Neural progenitor cell (in vitro differentiated cells): ENCODE measurements around the gene ZMIZ2. TPM values are rescaled to one million over a fixed set of nuclear protein-coding genes. Genes with fewer than 3 reads are reported as not detected.

Experiments used
- DNase-seq: peaks from one replicate; pipeline ENCODE4 v3.0.0-alpha.2; 2016; ENCODE audit warnings: low spot score
- H2AFZ ChIP-seq: fragments of 200-600 bp; sonication (generic); replicated peaks from 2 replicates; pipeline ENCODE4 v1.6.1; 2016; ENCODE audit warnings: antibody characterized with exemption
- H3F3A ChIP-seq: fragments of 200-600 bp; sonication (generic); 2 replicates; pipeline ENCODE4 v1.6.1; 2016; ENCODE audit warnings: antibody characterized with exemption, low read depth
- H3K27ac ChIP-seq: fragments of 200-600 bp; sonication (generic); 2 replicates; pipeline ENCODE4 v1.5.1; 2016; ENCODE audit warnings: mild to moderate bottlenecking
- H3K27me3 ChIP-seq: fragments of 200-600 bp; sonication (generic); 2 replicates; pipeline ENCODE4 v1.6.1; 2016; ENCODE audit warnings: mild to moderate bottlenecking, moderate library complexity
- H3K36me3 ChIP-seq: fragments of 200-600 bp; sonication (generic); 2 replicates; pipeline ENCODE4 v1.5.1; 2016
- H3K4me1 ChIP-seq: fragments of 200-600 bp; sonication (generic); 2 replicates; pipeline ENCODE4 v1.6.1; 2016; ENCODE audit warnings: mixed run types
- H3K4me2 ChIP-seq: fragments of 200-600 bp; sonication (generic); 2 replicates; pipeline ENCODE4 v1.6.1; 2016
- H3K4me3 ChIP-seq: fragments of 200-600 bp; sonication (generic); 2 replicates; pipeline ENCODE4 v1.5.1; 2016
- H3K79me2 ChIP-seq: fragments of 200-600 bp; sonication (generic); 2 replicates; pipeline ENCODE4 v1.6.1; 2016; ENCODE audit warnings: low read depth
- H3K9ac ChIP-seq: fragments of 200-600 bp; sonication (generic); 2 replicates; pipeline ENCODE4 v1.6.1; 2016
- H3K9me3 ChIP-seq: fragments of 200-600 bp; sonication (generic); 2 replicates; pipeline ENCODE4 v1.5.1; 2016; ENCODE audit warnings: low read depth
- H4K20me1 ChIP-seq: fragments of 200-600 bp; sonication (generic); 2 replicates; pipeline ENCODE4 v1.6.1; 2016; ENCODE audit warnings: low read depth
- H3K27ac Mint-ChIP-seq: 3 replicates; pipeline ENCODE4 v1.8.0; 2021; ENCODE audit warnings: mixed read lengths
- H3K27me3 Mint-ChIP-seq: 2 replicates; pipeline ENCODE4 v1.8.0; 2022; ENCODE audit warnings: low read depth, mild to moderate bottlenecking, inconsistent platforms, moderate library complexity, mixed read lengths; ENCODE audit not compliant: insufficient read depth
- H3K36me3 Mint-ChIP-seq: 3 replicates; pipeline ENCODE4 v1.8.0; 2021; ENCODE audit warnings: mixed read lengths
- H3K4me1 Mint-ChIP-seq: 3 replicates; pipeline ENCODE4 v1.8.0; 2021; ENCODE audit warnings: mixed read lengths
- H3K4me3 Mint-ChIP-seq: 3 replicates; pipeline ENCODE4 v1.8.0; 2021; ENCODE audit warnings: mild to moderate bottlenecking, moderate library complexity, mixed read lengths
- H3K9me3 Mint-ChIP-seq: 3 replicates; pipeline ENCODE4 v1.8.0; 2020; ENCODE audit warnings: mixed read lengths
- EZH2 ChIP-seq: fragments of 200-600 bp; sonication (generic); IDR thresholded peaks from 2 replicates; pipeline ENCODE4 v1.6.1; 2017; ENCODE audit warnings: antibody characterized with exemption, mild to moderate bottlenecking, moderate library complexity
- EZH2phosphoT487 ChIP-seq: fragments of 200-600 bp; sonication (generic); IDR thresholded peaks from 2 replicates; pipeline ENCODE4 v1.6.1; 2017; ENCODE audit warnings: antibody characterized with exemption
- total RNA-seq: library from RNA; depleted of rRNA; stranded (reverse); fragments of >200 nt; gene quantifications from 2 replicates; pipeline ENCODE4 v1.2.3, GENCODE V29; 2015; ENCODE audit warnings: low replicate concordance
- TF ChIP-seq, protein P1 (sequence below): fragments of 200-600 bp; sonication (generic); IDR thresholded peaks from 2 replicates; pipeline ENCODE4 v1.5.1; 2017; ENCODE audit warnings: antibody characterized with exemption, mild to moderate bottlenecking

The ZMIZ2 gene
- total RNA-seq, 1 donor from 2014 or later = 7.6 TPM

- no peaks in the 10 kb centered on the region for H3K4me1 ChIP-seq
- peaks cover 25% of the 10 kb centered on the region for H3K36me3 Mint-ChIP-seq
- H3K9me3 Mint-ChIP-seq = no peaks in the 10 kb centered on the region
- H3K36me3 ChIP-seq = no peaks in the 10 kb centered on the region
- H3K4me1 Mint-ChIP-seq = peaks cover 3% of the 10 kb centered on the region
- no peak overlapping the region for H3K9ac ChIP-seq
- peaks cover 5% of the 10 kb centered on the region for H3K27me3 Mint-ChIP-seq
- no peak overlapping the region for H3K27ac ChIP-seq
- TF ChIP-seq, protein P1, sequence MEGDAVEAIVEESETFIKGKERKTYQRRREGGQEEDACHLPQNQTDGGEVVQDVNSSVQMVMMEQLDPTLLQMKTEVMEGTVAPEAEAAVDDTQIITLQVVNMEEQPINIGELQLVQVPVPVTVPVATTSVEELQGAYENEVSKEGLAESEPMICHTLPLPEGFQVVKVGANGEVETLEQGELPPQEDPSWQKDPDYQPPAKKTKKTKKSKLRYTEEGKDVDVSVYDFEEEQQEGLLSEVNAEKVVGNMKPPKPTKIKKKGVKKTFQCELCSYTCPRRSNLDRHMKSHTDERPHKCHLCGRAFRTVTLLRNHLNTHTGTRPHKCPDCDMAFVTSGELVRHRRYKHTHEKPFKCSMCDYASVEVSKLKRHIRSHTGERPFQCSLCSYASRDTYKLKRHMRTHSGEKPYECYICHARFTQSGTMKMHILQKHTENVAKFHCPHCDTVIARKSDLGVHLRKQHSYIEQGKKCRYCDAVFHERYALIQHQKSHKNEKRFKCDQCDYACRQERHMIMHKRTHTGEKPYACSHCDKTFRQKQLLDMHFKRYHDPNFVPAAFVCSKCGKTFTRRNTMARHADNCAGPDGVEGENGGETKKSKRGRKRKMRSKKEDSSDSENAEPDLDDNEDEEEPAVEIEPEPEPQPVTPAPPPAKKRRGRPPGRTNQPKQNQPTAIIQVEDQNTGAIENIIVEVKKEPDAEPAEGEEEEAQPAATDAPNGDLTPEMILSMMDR = no peak
- TF ChIP-seq EZH2phosphoT487 = no peak
- no peak for TF ChIP-seq EZH2
- H4K20me1 ChIP-seq = no peaks in the 10 kb centered on the region
- no peaks in the 10 kb centered on the region for H3K9me3 ChIP-seq
- H3K27me3 ChIP-seq = no peaks in the 10 kb centered on the region
- no peak overlapping the region for H3K4me3 Mint-ChIP-seq
- DNase-seq = no peak
- no peak overlapping the region for H3K27ac Mint-ChIP-seq
- no peak overlapping the region for H2AFZ ChIP-seq
- no peaks in the 10 kb centered on the region for H3K79me2 ChIP-seq
- H3F3A ChIP-seq = no peaks in the 10 kb centered on the region
- no peak overlapping the region for H3K4me2 ChIP-seq
- H3K4me3 ChIP-seq = no peak overlapping the region
These were observed 41.0 kb upstream of the ZMIZ2 start for GRCh38 chr7:44707558-44708230.

GRCh38 chr7:44709011-44709915 is 39.4 kb upstream of the ZMIZ2 start:
- TF ChIP-seq, protein P1 = no peak
- no peak for TF ChIP-seq EZH2
- TF ChIP-seq EZH2phosphoT487 = no peak
- no peaks in the 10 kb centered on the region for H3K36me3 ChIP-seq
- H3K4me2 ChIP-seq = no peak overlapping the region
- H3K27me3 Mint-ChIP-seq = peaks cover 4% of the 10 kb centered on the region
- no peak overlapping the region for H3K4me3 Mint-ChIP-seq
- H3K4me1 ChIP-seq = no peaks in the 10 kb centered on the region
- H3K9me3 ChIP-seq = no peaks in the 10 kb centered on the region
- H3K79me2 ChIP-seq = no peaks in the 10 kb centered on the region
- H3K27me3 ChIP-seq = no peaks in the 10 kb centered on the region
- H3K4me3 ChIP-seq = no peak overlapping the region
- H3K27ac Mint-ChIP-seq = no peak overlapping the region
- DNase-seq = no peak
- H3K4me1 Mint-ChIP-seq = peaks cover 3% of the 10 kb centered on the region
- no peak overlapping the region for H3K9ac ChIP-seq
- no peaks in the 10 kb centered on the region for H4K20me1 ChIP-seq
- H2AFZ ChIP-seq = no peak overlapping the region
- no peak overlapping the region for H3K27ac ChIP-seq
- H3F3A ChIP-seq = no peaks in the 10 kb centered on the region
- peaks cover 18% of the 10 kb centered on the region for H3K36me3 Mint-ChIP-seq
- no peaks in the 10 kb centered on the region for H3K9me3 Mint-ChIP-seq

DNA sequence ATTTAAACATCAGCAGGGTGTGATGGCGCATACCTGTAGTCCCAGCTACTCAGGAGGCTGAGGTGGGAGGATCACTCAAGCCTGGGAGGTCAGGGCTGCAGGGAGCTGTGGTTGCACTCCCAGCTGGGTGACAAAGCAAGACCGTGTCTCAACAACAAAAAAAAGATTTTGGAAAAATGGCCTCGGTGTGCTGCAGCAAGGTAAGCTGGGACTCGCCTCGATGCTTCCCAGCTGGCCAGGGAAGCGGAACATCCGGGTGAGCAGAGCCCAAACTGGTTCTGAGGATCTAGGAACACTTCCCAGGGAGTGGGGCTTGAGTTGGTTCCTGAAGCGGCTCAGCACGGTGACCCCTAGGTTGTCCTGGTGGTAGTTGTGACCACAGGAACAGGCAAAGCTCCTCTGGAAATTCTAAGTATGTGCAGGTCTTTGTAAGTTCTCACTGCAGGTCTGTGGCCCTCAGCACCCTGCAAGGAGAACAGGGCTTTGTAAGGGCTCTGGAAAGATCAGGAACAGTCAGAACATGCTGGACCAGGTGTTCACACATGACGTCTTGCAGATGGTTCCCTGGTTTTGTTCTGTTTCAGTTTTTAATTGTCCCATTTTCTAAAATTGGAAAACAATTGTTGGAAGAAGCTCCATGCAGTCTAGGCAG is 38.6 kb upstream of the ZMIZ2 start:
- Histone ChIP-seq H3F3A (no peaks in the 10 kb centered on the region), H2AFZ (no peak overlapping the region), H3K4me2 (no peak overlapping the region), H3K4me3 (no peak overlapping the region), H4K20me1 (no peaks in the 10 kb centered on the region), H3K9me3 (no peaks in the 10 kb centered on the region), H3K27me3 (no peaks in the 10 kb centered on the region), H3K9ac (no peak overlapping the region), H3K4me1 (no peaks in the 10 kb centered on the region), H3K36me3 (no peaks in the 10 kb centered on the region), H3K27ac (no peak overlapping the region), H3K79me2 (no peaks in the 10 kb centered on the region)
- Mint-ChIP-seq H3K4me1 (peaks cover 3% of the 10 kb centered on the region), H3K27me3 (peaks cover 4% of the 10 kb centered on the region), H3K9me3 (no peaks in the 10 kb centered on the region), H3K36me3 (peaks cover 16% of the 10 kb centered on the region), H3K27ac (no peak overlapping the region), H3K4me3 (no peak overlapping the region)
- TF ChIP-seq EZH2 = no peak
- TF ChIP-seq, protein P1 = no peak
- TF ChIP-seq EZH2phosphoT487 = no peak
- DNase-seq = no peak
